ENCODE data around the gene ING1.

GRCh38 chr13:110706570-110707372 is 6.7 kb upstream of the ING1 start:
- TF ChIP-seq CTCF (IDR thresholded peaks at IDR 0.05; ENCODE audit: low read length) (no peak), EZH2 (IDR thresholded peaks at IDR 0.05; ENCODE audit: borderline replicate concordance, low read length) (no peak)

Measured in OCI-LY1 (cell line).